DMS53 treated with DMSO at 0.1 percent for 48 hours (cell line): ENCODE results near the gene JAM3.
"Not testable (repeated sequence)": the region's sequence is repeated elsewhere in the genome, so short reads cannot be mapped to it uniquely, and the experiment has no call there.

ENCODE experiments used
- DNase-seq: peaks from one replicate; lab custom pipeline; 2025; ENCODE audit not compliant: unreplicated experiment; lab: John Stamatoyannopoulos, UW

The JAM3 gene

GRCh38 chr11:134060316-134060715 lies 8.6 kb upstream of the JAM3 start:
- DNase-seq = no peak

GRCh38 chr11:134062265-134063123 lies 6.4 kb upstream of the JAM3 start:
- DNase-seq = no peak

- no peak for DNase-seq
These were observed 5.8 kb upstream of the JAM3 start for GRCh38 chr11:134063124-134063495.

- no peak for DNase-seq
These were observed 4.7 kb upstream of the JAM3 start for GRCh38 chr11:134063991-134064747.

- DNase-seq = no peak
These were observed 3.5 kb upstream of the JAM3 start for GRCh38 chr11:134065381-134065780.

- no peak for DNase-seq
These were observed 1.7 kb upstream of the JAM3 start for GRCh38 chr11:134066943-134067885.

GRCh38 chr11:134069426-134070341 lies 812 bp downstream of the JAM3 start:
- peak; percentile 54 for DNase-seq

- peak; percentile 33 for DNase-seq
These were observed 1.5 kb downstream of the JAM3 start for GRCh38 chr11:134070342-134070845.

GRCh38 chr11:134071306-134071705 lies 2.4 kb downstream of the JAM3 start:
- DNase-seq = peak; percentile 81

- DNase-seq = peak; percentile 65
These were observed 3.0 kb downstream of the JAM3 start for GRCh38 chr11:134071766-134072402.

- DNase-seq = no peak
These were observed 4.0 kb downstream of the JAM3 start for GRCh38 chr11:134072844-134073243.

GRCh38 chr11:134074346-134074745 lies 5.5 kb downstream of the JAM3 start:
- no peak for DNase-seq

GRCh38 chr11:134074766-134075165 lies 5.9 kb downstream of the JAM3 start:
- DNase-seq = no peak

- no peak for DNase-seq
These were observed 10.4 kb downstream of the JAM3 start for GRCh38 chr11:134079317-134079716.

GRCh38 chr11:134081258-134081657 lies 12.4 kb downstream of the JAM3 start:
- DNase-seq = not testable (repeated sequence)

GRCh38 chr11:134082990-134083389 lies 14.1 kb downstream of the JAM3 start:
- no peak for DNase-seq

- DNase-seq = no peak
These were observed 17.5 kb downstream of the JAM3 start for GRCh38 chr11:134086376-134086775.

GRCh38 chr11:134092006-134092405 lies 23.1 kb downstream of the JAM3 start:
- DNase-seq = not testable (repeated sequence)

- no peak for DNase-seq
These were observed 28.3 kb downstream of the JAM3 start for GRCh38 chr11:134097166-134097565.
